GM12875 (cell line): ENCODE results near the gene SBSN.

Experiments used
- H3K4me3 ChIP-seq: one replicate; pipeline ENCODE4 v1.5.1; 2011; ENCODE audit warnings: low read depth, low read length, control low read depth
- TF ChIP-seq, protein P1 (sequence below): IDR thresholded peaks from 2 replicates; pipeline ENCODE4 v1.5.1; 2011; ENCODE audit warnings: low read depth, mild to moderate bottlenecking, control low read depth, inconsistent platforms, low read length, moderate library complexity, borderline replicate concordance; ENCODE audit not compliant: insufficient read depth

SBSN gene

DNA sequence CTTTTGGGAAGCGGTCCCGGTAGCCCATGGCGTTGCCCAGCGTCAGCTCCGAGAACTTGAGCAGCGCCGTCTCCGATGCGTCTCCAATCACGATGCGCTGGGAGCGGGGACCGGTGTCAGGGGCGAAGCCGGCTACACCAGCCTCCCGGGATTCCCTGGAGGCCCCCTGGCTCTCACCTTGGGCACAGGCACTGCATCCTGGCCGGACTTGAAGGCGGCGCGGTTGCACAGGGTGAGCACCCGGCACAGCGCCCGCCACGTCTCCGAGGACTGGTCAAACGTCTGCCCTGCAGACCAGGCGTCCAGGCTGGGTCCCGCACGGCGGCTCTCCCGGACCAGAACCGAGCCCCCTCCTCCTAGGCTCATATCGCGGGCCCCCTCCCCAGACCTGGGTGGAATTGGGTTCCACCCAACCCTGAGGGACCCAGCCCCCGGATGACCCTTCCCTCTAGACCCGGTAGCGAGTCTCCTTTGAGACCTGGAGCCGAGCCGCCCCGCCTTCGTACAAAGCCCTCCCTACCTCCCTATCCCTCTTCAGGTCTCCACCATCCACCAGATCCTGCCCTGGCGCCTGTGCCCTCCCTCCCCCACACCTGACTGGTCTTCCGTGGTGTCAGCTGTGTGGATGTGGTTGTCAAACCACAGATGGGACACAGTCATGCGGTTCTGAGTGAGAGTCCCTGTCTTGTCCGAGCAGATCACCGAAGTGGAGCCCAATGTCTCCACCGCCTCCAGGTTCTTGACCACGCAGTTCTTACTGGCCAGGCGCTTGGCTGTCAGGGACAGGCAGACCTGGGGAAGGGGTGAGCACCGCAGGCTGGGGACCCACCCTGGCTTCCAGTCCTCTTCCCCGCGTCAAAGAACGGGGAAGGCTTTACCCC is 30.5 kb upstream of the SBSN start:
- no peak overlapping the region for H3K4me3 ChIP-seq
- TF ChIP-seq, protein P1, sequence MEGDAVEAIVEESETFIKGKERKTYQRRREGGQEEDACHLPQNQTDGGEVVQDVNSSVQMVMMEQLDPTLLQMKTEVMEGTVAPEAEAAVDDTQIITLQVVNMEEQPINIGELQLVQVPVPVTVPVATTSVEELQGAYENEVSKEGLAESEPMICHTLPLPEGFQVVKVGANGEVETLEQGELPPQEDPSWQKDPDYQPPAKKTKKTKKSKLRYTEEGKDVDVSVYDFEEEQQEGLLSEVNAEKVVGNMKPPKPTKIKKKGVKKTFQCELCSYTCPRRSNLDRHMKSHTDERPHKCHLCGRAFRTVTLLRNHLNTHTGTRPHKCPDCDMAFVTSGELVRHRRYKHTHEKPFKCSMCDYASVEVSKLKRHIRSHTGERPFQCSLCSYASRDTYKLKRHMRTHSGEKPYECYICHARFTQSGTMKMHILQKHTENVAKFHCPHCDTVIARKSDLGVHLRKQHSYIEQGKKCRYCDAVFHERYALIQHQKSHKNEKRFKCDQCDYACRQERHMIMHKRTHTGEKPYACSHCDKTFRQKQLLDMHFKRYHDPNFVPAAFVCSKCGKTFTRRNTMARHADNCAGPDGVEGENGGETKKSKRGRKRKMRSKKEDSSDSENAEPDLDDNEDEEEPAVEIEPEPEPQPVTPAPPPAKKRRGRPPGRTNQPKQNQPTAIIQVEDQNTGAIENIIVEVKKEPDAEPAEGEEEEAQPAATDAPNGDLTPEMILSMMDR, result no peak

DNA sequence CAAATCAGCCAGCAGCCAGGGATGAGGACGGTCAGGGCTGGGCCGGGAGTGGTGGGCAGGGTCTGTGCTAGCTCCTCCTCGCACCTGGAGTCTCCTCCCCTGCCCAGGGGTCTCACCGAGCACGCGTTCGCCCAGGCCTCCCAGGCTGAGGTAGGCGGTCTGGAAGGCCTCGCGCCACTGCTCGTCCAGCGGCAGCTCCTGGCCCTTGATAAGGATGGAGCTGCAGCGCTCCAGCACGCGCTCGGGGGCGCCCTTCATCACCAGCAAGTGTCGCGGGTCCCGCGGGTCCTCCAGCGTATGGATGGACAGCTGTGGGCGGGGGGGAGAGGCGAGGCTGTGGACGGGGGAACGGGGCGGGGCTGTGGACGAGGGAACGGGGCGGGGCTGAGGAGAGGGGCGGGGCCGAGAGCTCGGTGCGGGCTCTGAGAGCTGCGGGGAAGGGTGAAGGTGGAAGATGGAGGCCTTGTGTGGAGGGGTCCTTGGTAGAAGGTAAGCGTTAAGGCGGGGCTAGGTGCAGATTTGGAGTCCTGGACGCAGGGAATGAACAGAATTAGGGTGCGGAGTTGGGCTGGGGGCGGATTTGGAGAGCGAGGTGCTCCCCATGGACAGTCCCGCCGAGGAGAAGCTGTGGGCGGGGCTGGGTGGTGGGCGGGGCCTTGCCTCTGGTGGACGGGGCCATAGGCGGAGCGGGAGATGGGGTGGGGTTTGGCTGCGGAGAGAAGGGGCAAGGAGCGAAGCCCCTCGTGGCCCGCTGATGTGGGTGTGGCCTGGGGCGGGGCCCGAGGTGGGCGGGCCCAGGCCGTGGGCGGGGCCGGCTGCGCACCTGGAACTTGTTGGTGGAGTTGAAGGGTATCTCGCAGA is 29.7 kb upstream of the SBSN start:
- H3K4me3 ChIP-seq, result no peak overlapping the region
- TF ChIP-seq, protein P1, result no peak

DNA sequence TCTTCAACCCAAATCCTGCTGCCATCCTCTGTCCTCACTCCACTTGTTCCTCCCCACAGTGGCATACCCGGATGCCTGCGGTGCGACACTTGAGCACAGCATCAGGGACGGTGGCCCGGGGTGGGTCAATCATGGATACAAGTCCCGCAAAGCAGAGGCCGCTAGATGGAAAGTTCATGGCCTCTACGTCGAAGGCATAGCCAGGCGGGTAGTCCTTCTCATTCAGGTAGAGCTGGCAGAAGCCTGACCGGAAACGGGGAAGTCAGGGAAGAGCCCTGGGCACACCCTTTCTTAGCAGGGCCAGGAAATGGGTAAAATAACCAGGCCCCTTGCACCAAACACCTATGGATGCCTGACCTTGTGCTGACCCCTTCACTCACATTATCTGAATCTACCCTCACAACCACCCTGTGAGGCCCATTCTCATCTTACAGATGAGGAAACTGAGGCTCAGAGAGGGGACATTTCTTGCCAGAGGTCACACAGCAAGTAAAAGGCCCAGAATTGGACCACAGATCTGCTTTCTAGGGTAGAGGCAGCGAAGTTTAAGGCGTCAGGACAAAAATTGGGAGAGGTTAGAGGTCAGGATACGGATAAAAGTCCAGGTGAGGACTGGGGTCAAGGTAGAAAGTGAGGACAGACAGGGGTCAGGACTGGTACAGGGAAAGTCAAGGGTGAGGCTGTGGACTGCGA is 28.9 kb upstream of the SBSN start:
- TF ChIP-seq, protein P1, result no peak
- H3K4me3 ChIP-seq, result no peak overlapping the region

DNA sequence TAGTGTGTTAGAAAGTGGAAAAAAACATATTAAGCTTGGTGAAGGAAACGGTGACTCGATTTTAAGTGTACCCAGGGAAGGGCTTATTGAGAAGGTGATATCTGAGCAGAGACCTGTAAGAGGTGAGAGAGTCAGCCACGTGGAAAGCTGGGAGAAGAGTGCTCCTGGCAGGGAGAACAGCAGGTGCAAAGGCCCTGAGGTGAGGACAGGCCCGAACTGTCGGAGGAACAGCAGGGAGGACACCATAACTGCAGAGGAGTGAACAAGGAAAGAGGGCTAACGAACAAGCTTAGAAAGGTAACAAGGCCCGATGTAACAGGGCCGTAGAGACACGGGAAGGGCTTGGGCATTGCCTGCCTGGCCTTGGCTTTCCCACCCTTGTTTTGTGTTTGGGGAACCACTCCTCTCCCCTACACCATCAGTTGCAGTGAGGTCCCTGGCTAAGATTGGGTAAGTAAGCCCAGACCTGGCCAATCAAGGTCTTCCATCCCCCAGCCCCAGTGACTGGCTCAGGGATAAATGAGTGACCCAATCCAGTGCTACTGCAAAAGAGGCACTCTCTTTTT is 28.0 kb upstream of the SBSN start:
- no peak overlapping the region for H3K4me3 ChIP-seq
- TF ChIP-seq, protein P1, result no peak

DNA sequence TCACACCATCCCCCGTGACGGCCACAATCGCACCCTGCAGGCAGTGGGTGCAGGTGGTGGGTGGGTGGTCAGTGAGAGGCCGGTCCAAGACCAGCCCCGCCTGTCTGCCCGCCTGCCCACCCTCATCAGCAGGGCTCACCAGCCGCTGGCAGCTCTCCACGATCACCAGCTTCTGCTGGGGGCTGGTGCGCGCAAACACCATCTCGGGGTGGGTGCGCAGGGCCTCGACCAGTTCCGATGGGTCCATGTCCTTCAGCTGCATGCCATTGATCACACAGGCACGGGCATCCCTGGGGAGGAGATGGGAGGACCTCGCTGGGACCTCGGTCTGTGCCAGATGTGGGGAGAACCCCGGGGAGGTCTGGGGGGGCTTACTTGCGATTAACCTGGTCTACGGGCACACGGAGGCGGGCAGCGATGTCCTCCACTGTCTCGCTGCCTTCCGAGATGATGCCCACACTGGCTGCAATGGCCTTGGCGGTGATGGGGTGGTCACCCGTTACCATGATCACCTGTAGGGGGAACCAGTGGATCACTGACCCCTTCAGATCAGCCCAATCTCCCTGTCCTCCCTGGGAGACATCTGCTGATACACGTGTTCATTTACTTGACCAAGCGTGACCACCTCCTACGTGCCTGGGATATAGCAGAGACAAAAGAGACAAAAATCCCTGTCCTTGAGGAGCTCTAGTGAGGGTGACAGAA is 27.3 kb upstream of the SBSN start:
- no peak overlapping the region for H3K4me3 ChIP-seq
- TF ChIP-seq, protein P1, result peak; percentile 39; the same call in 1 of the 2 replicates

DNA sequence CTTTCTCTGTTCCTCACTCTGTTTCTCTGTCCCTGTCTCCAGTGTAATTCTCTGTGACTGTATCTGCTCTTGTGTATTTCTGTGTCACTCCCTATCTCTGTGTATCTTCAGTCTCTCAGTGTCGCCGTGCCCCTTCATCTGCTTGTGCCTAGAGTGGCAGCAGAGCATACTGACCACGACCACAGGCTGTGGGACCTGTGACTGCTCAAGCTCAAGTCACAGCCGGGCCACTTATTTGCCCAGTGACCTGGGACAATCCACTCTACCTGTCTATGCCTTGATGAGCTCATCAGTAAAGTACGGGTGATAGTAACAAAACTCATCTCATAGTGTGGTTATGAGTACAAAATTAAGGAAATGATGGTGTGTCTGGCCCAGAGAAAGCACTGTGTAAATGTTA is 26.0 kb upstream of the SBSN start:
- no peak overlapping the region for H3K4me3 ChIP-seq
- TF ChIP-seq, protein P1, result no peak
